Activated naive CD4-positive, alpha-beta T cell treated with anti-CD3 and anti-CD28 coated beads, Interleukin-2, amount 10 ng/mL, durations not matched to agents 7 days and 5 days (primary cell): ENCODE results near the gene CEP72.

ENCODE experiments used
- CTCF ChIA-PET: fragments of 350-600 bp; sonication (Branson Sonifier 250); formaldehyde crosslinking; loops from one replicate; lab custom pipeline; 2021; ENCODE audit warnings: antibody characterized with exemption; lab: Charles Lee
- DNase-seq: peaks from one replicate; pipeline ENCODE4 v3.0.0-alpha.2; 2020
- H3K27ac Mint-ChIP-seq: one replicate; pipeline ENCODE4 v1.8.0; 2021; ENCODE audit warnings: mild to moderate bottlenecking, moderate library complexity, mixed read lengths
- H3K27me3 Mint-ChIP-seq: one replicate; pipeline ENCODE4 v1.8.0; 2021; ENCODE audit warnings: mild to moderate bottlenecking, mixed read lengths
- H3K36me3 Mint-ChIP-seq: one replicate; pipeline ENCODE4 v1.8.0; 2021; ENCODE audit warnings: mixed read lengths
- H3K4me1 Mint-ChIP-seq: one replicate; pipeline ENCODE4 v1.8.0; 2021; ENCODE audit warnings: mixed read lengths
- H3K4me3 Mint-ChIP-seq: one replicate; pipeline ENCODE4 v1.8.0; 2021; ENCODE audit warnings: mild to moderate bottlenecking, moderate library complexity, mixed read lengths
- H3K9me3 Mint-ChIP-seq: one replicate; pipeline ENCODE4 v1.8.0; 2021; ENCODE audit warnings: mixed read lengths

Gene CEP72

DNA sequence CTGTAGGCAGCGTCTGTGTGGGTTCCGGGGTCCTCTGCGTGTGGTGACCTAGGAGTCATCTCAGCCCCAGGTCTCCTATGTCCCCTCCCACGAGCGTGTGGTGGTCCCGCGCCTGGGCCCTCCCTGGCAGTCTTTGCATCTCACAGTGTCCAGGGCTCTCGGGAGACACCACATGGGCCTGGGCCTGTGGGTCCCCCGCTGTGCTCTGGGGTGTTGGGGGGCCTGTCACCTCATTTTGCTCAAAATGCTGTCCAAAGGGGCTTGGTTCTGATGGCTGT, 27.1 kb downstream of the CEP72 start:
- H3K4me3 Mint-ChIP-seq: no peak overlapping the region
- H3K27ac Mint-ChIP-seq: no peak overlapping the region
- H3K9me3 Mint-ChIP-seq: no peaks in the 10 kb centered on the region
- CTCF ChIA-PET: no interaction called here
- no peaks in the 10 kb centered on the region for H3K27me3 Mint-ChIP-seq
- H3K4me1 Mint-ChIP-seq: no peaks in the 10 kb centered on the region
- peaks cover 34% of the 10 kb centered on the region for H3K36me3 Mint-ChIP-seq
- no peak for DNase-seq

DNA sequence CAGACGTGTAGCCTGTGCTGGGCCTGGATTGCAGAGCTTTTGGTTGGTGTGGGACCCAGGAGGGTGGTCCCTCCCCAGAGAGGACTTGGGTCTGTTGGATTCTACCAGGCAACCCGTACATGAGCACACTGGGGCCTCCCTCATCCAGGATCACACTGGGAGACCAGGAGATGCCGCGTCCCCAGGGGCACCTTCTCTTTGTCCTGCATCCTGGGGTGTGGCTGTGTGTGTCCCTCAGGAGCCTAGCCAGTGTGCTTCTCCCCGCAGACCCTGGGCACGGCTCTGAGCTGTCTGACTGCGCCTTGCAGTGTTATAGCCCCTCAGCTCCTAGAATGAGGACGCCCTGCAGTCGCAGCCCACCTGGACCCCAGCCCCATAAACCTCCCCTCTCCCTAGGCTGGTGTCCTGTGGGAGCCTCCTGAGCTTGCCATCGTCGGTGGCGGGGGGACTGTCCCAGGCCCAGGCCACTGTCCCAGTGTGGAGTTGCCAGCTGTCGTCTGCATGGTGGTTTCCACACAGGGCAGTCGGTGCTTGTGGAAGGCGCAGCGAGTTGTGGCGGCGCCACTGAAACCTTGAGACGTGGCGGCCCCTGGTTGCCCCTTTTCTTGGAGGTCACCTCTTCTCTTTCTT, 27.6 kb downstream of the CEP72 start:
- H3K27ac Mint-ChIP-seq: no peak overlapping the region
- CTCF ChIA-PET: no interaction called here
- DNase-seq: no peak
- H3K4me1 Mint-ChIP-seq: no peaks in the 10 kb centered on the region
- H3K27me3 Mint-ChIP-seq: no peaks in the 10 kb centered on the region
- peaks cover 31% of the 10 kb centered on the region for H3K36me3 Mint-ChIP-seq
- H3K4me3 Mint-ChIP-seq: no peak overlapping the region
- no peaks in the 10 kb centered on the region for H3K9me3 Mint-ChIP-seq

DNA sequence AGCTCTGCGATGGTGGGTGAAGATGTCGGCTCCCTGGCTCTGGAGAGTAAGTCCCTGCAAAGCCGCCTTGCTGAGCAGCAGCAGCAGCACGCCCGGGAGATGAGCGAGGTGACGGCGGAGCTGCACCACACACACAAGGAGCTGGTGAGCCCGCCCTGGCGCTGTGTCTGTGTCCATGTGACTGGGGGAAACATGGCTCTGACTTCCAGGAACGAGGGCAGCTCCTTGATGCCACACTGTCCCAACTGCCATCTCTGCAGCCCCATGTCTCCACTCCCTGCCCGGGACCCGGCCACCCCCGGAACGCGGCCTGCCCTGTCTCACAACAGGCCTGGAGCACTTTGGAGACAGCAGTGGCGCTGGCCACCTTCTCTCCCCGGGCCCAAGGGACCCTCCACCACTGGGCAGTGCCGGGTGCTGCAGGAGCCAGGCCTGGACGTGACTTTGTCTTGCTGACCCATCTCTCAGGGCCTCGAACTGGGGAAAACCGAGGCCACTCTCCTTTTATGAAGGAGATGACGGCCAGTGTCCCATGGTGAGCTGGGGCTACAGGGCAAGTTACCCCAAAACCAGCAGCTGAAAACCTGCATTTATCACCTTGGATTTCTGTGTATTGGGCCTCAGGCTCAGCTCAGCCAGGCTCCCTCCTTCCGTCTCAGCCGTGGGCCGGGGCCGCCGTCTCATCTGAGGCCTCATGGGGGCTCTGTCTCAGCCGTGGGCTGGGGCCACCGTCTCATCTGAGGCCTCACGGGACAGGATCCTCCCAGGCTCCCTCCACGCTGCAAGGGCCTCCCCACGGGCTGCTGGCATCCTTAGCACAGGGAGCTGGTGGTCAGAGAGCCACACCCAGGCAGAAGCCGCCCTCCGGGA, 28.6 kb downstream of the CEP72 start:
- no peak for DNase-seq
- no peak overlapping the region for H3K4me3 Mint-ChIP-seq
- no peaks in the 10 kb centered on the region for H3K27me3 Mint-ChIP-seq
- CTCF ChIA-PET: no interaction called here
- H3K36me3 Mint-ChIP-seq: peaks cover 29% of the 10 kb centered on the region
- H3K4me1 Mint-ChIP-seq: no peaks in the 10 kb centered on the region
- no peaks in the 10 kb centered on the region for H3K9me3 Mint-ChIP-seq
- H3K27ac Mint-ChIP-seq: no peak overlapping the region

DNA sequence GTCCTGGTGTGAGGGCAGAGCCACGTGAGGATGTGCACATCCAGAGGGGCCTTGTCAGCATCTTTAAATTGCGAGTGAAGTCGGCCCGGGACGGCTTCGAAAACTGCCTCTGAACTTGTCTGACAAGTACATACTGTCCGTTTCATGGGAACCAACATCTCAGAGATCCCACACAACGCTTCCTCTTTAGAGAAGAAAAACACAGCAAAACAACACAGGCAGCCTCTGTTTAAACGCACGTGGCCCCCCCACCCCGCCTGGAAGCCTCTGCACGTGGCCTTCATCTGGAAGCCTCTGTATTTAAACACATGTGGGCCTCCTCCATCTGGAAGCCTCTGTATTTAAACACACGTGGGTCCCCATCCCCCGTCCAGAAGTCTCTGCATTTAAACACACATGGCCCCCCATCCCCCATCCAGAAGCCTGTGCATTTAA, 29.2 kb downstream of the CEP72 start:
- Mint-ChIP-seq H3K36me3 (peaks cover 28% of the 10 kb centered on the region), H3K9me3 (no peaks in the 10 kb centered on the region), H3K27me3 (no peaks in the 10 kb centered on the region), H3K4me1 (no peaks in the 10 kb centered on the region), H3K27ac (no peak overlapping the region), H3K4me3 (no peak overlapping the region)
- no peak for DNase-seq
- CTCF ChIA-PET: no interaction called here

DNA sequence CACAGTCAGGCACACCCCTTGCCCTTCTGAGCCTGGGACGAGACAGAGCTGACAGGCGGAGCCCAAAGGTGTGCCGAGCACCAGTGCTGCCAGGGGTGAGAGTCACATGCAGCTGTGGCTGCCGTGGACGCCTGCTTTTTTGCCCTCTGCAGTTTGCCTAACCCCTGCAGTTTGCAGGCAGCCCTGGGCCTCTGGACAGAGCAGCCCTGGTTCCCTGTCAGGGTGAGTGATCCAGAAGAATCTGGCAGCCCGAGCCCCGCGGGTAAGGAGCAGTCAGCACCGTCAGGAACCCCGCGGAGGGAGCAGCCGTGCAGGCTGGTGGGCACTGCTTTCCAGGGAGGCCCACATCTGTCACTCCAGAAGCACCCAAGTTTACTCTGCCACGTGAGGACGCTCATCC, 30.3 kb downstream of the CEP72 start:
- CTCF ChIA-PET: no interaction called here
- H3K9me3 Mint-ChIP-seq: no peaks in the 10 kb centered on the region
- H3K36me3 Mint-ChIP-seq: peaks cover 28% of the 10 kb centered on the region
- no peak overlapping the region for H3K27ac Mint-ChIP-seq
- H3K4me1 Mint-ChIP-seq: no peaks in the 10 kb centered on the region
- no peak overlapping the region for H3K4me3 Mint-ChIP-seq
- DNase-seq: no peak
- H3K27me3 Mint-ChIP-seq: no peaks in the 10 kb centered on the region

DNA sequence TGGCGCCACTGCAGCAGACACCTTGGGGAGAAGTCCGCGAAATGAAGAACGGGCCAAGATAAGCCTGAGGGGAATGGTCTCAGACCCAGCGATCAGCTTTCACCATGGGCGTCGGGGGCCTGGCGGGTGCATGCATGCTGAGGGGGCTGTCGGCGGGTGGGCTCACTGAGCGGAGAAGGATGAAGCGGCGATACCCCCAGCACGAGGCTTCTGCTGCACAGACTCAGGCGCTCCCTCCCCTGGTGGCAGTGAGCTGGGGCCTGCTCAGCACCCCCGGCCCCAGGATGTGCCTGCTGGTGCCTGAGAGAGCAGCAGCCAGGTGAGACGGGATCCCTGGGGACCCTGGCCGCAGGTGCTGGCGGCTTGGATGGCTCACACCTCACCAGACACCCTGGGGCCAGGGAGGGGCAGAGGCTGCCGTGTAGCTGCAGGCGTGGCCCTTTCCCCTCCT, 31.2 kb downstream of the CEP72 start:
- DNase-seq: no peak
- Mint-ChIP-seq H3K9me3 (no peaks in the 10 kb centered on the region), H3K27me3 (no peaks in the 10 kb centered on the region), H3K36me3 (peaks cover 24% of the 10 kb centered on the region), H3K4me3 (no peak overlapping the region), H3K27ac (no peak overlapping the region), H3K4me1 (no peaks in the 10 kb centered on the region)
- CTCF ChIA-PET: interaction anchor here (0.8 kb wide), 1 partner anchor 27 kb away, joined by 3 read pairs; no protein-coding TSS in a partner anchor

DNA sequence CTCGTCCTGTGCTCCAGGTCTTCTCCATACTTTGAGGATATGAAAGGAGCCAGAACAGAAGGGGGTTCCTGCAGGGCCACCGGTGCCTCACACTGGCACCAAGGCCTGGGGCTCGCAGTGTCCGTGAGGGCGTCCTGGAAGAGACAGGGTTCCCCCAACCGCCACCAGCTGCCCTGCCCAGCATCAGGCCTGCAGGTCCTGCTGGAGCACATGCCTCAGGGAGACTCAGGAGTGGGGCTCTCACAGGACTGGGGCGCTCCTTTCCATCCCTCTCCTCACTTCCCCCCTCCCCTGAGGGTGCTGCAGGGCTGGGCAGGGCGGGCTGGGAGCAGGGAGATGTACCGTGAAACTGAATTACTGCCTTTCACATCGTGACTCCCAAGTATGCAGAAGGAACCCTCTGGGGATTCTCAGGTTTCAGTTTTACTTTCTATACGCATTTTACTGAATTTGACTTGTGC, 31.7 kb downstream of the CEP72 start:
- no peak overlapping the region for H3K4me3 Mint-ChIP-seq
- H3K27me3 Mint-ChIP-seq: no peaks in the 10 kb centered on the region
- H3K4me1 Mint-ChIP-seq: no peaks in the 10 kb centered on the region
- H3K27ac Mint-ChIP-seq: no peak overlapping the region
- H3K9me3 Mint-ChIP-seq: no peaks in the 10 kb centered on the region
- CTCF ChIA-PET: no interaction called here
- peaks cover 24% of the 10 kb centered on the region for H3K36me3 Mint-ChIP-seq
- no peak for DNase-seq

DNA sequence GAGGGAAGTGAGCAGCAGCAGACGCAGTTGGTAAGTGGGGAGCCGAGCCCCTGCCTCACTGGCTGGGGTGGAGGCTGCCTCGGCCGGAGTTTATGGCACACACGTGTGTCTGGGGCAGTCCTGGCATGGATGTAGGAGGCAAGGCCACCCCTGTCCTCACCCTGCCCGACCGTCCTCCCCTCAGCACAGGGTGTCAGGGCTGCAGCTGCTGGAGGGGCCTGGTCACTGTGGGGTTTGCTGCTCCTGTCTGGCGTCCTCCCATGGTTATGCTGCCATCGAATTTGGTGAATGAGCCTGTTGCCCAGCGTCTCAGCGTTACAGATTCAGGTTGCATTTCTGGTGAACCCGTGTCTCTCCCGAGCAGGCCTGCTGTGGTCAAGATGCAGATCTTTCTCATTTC, 32.4 kb downstream of the CEP72 start:
- no peak overlapping the region for H3K27ac Mint-ChIP-seq
- H3K9me3 Mint-ChIP-seq: no peaks in the 10 kb centered on the region
- DNase-seq: no peak
- CTCF ChIA-PET: no interaction called here
- no peaks in the 10 kb centered on the region for H3K4me1 Mint-ChIP-seq
- H3K36me3 Mint-ChIP-seq: peaks cover 24% of the 10 kb centered on the region
- no peak overlapping the region for H3K4me3 Mint-ChIP-seq
- H3K27me3 Mint-ChIP-seq: no peaks in the 10 kb centered on the region

DNA sequence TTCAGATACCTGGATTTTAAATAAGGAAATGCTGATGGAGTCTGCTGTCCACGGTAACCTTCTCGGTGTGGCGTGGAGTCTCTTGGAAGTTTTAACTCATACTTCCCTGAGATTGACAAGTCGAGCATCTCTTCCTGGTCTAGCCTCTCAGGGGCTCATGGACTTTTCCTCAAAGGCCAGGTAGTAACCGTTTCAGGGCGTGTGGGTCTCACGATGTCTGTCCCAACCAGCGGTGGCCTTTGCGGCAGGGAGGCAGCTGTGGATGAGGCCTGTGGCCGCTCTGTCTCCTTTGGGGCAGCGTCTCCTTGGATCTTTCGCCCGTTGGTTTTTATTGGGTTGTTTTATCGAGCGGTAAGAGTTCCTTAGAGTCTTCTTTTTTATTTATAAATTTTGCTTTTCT, 32.8 kb downstream of the CEP72 start:
- H3K27ac Mint-ChIP-seq: no peak overlapping the region
- H3K4me3 Mint-ChIP-seq: no peak overlapping the region
- H3K4me1 Mint-ChIP-seq: no peaks in the 10 kb centered on the region
- DNase-seq: no peak
- CTCF ChIA-PET: no interaction called here
- H3K27me3 Mint-ChIP-seq: no peaks in the 10 kb centered on the region
- peaks cover 24% of the 10 kb centered on the region for H3K36me3 Mint-ChIP-seq
- H3K9me3 Mint-ChIP-seq: no peaks in the 10 kb centered on the region

DNA sequence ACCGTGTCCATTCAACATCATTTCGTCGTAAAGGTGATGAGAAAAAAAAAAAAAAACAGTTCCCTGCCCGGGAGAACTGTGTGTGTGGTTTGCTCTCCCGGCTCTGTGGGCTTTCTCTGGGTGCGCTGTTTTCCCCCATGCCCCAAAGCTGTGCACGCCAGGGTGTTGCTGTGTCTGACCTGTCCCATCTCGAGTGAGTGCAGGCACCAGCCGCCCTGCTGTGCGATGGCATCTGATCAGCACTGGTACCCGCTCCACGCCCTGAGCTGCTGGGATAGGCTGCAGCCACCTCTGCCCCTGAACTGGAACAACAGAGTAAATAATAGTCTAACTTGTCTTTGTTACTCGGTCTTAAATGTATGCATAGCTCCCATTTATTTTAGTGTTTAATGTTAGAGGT, 33.3 kb downstream of the CEP72 start:
- no peaks in the 10 kb centered on the region for H3K27me3 Mint-ChIP-seq
- peaks cover 24% of the 10 kb centered on the region for H3K36me3 Mint-ChIP-seq
- CTCF ChIA-PET: no interaction called here
- no peaks in the 10 kb centered on the region for H3K4me1 Mint-ChIP-seq
- DNase-seq: no peak
- H3K9me3 Mint-ChIP-seq: no peaks in the 10 kb centered on the region
- no peak overlapping the region for H3K27ac Mint-ChIP-seq
- H3K4me3 Mint-ChIP-seq: no peak overlapping the region

DNA sequence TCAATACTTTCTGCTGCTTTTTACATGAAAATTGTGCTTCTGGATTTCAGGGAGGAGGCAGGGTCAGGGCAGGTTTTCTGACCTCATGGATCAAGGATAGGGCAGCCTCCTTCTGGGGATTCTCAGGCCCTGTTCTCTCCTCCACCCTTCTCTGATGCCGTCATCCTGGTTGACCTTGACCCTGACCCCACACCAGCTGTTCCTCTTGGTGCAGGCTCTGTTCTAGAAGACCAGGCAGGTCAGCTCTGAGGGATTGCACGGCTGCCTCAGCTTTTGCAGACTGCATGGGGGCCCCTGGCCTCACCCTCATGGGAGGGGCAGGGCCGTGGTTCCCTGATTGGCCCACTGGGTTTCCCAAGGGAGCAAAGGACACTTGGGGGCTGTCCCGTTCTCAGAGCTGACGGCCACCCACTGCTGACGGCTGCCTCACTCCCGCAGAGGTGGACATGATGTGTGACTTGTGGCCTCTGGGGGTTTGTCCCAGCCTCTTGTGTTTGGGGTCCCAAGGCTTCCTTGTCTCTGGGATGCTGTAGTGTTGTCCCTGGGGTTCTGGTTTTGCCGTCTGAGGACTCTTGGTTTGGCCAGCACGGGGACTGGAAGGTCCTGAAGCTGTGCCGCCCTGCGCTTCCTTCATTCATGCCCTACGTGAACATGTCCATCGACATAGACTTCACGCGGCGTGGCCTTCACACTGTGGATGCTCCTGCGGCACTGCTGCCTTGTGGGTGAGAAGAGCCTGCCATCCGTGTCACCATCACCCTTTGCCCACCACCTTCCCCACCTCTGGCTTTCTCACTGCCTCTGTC, 34.5 kb downstream of the CEP72 start:
- Mint-ChIP-seq H3K9me3 (no peaks in the 10 kb centered on the region), H3K4me1 (no peaks in the 10 kb centered on the region), H3K4me3 (no peak overlapping the region), H3K36me3 (peaks cover 21% of the 10 kb centered on the region), H3K27ac (no peak overlapping the region), H3K27me3 (no peaks in the 10 kb centered on the region)
- no peak for DNase-seq
- CTCF ChIA-PET: no interaction called here

DNA sequence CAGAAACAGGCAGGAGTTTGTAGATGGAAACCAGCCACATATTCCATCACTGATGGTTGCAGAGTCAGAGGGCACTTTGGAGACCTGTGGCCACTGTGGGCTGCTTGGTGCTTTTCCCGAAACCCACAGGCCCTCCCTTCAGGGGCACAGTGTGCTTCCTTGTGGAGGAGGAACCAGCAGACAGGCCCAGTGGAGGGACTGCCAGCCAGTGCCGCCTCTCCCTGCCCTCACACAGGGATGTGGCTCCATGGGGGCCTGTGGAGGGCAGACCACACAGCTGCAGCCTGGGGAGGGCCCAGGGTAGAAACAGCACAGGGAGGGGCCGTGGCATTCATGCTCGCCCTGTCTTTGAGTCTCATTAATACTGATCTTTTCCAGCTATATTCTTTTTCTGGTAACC, 35.2 kb downstream of the CEP72 start:
- Mint-ChIP-seq H3K4me3 (no peak overlapping the region), H3K27me3 (no peaks in the 10 kb centered on the region), H3K36me3 (peaks cover 25% of the 10 kb centered on the region), H3K27ac (no peak overlapping the region), H3K4me1 (no peaks in the 10 kb centered on the region), H3K9me3 (no peaks in the 10 kb centered on the region)
- DNase-seq: no peak
- CTCF ChIA-PET: no interaction called here

DNA sequence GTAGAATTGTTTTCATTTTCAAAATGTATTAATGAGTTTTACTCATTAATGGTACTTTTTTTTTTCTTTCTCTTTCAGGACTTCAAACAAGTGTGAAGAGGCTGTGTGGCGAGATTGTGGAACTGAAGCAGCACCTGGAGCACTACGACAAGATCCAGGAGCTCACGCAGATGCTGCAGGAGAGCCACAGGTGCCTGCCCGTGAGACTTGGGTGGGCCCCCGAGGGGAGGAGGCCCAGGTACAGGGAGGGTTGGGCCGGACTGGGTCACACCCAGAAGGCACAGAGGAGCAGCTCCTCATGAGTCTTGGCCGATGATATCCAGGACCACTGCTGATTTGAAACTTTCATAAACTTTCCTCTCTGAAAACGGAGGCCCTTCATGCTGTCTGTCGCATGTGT, 35.6 kb downstream of the CEP72 start:
- H3K27me3 Mint-ChIP-seq: no peaks in the 10 kb centered on the region
- CTCF ChIA-PET: no interaction called here
- H3K27ac Mint-ChIP-seq: no peak overlapping the region
- no peaks in the 10 kb centered on the region for H3K9me3 Mint-ChIP-seq
- H3K36me3 Mint-ChIP-seq: peaks cover 25% of the 10 kb centered on the region
- H3K4me3 Mint-ChIP-seq: no peak overlapping the region
- DNase-seq: no peak
- no peaks in the 10 kb centered on the region for H3K4me1 Mint-ChIP-seq

DNA sequence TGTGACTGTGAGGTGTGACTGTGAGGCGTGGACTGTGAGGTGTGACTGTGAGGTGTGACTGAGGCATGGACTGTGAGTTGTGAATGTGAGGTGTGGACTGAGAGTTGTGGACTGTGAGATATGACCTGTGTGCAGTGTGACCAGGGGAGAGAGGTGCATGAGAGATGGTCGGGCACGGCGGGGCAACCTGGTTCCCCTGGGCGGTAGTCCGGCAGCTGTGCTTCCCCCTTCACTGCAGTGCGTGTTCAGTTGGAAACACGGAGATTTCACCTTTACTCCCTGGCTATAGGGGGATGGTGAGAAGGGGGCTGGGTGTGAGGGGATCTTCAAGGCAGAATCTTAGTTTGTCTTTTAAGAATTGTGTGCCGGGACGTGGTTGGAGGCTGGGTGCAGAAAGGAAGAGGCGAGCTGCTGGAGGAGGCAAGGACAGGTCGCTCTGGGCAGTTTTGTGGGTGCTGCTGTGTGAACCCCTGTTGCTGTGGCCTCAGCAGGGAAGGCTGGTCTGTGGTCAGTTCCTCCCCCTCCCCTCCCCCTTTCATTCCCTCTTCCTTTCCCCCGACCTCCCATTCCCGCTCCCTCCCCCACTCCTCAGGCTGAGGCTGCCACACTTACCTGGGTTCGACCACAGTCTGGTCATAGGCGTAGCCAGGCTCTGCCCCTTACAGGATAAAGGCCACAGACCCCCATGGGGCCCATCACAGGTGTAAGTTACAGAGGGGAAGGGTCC, 39.3 kb downstream of the CEP72 start:
- H3K36me3 Mint-ChIP-seq: peaks cover 18% of the 10 kb centered on the region
- no peaks in the 10 kb centered on the region for H3K9me3 Mint-ChIP-seq
- H3K4me1 Mint-ChIP-seq: no peaks in the 10 kb centered on the region
- no peak for DNase-seq
- no peak overlapping the region for H3K4me3 Mint-ChIP-seq
- CTCF ChIA-PET: no interaction called here
- no peaks in the 10 kb centered on the region for H3K27me3 Mint-ChIP-seq
- H3K27ac Mint-ChIP-seq: no peak overlapping the region
